ENCODE measurements around the gene PSMB9. TPM values are rescaled to one million over a fixed set of nuclear protein-coding genes. Genes with fewer than 3 reads are reported as not detected.

The PSMB9 gene
- total and polyA plus RNA-seq, 9 of the 15 experiments (the other 6 are each of a cell fraction or from before 2014, with no cell fraction given) = 1.1 to 3.7 (median 2.4) TPM

DNA sequence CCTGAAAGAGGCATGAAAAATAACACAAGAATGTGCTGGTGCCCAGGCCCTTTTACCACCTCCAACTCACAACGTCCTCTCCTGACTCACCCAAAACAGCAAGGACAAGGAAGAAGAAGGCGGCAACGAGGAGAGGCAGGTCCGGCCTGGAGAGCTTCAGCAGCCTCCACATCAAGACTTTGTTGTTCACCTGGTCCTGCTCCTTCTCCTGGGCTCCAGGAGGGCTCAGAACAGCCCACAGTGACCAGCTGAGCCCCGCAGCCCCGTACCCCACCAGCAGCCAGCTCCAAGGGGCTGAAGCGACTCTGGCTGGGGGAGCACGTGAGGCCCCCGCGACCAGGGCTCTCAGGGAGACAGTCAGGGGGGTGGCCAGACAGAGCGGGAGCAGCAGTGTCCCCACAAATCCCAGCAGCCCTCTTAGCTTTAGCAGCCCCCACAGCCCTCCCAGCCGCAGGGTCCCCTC, 16.3 kb upstream of the PSMB9 start (continued):
- TF ChIP-seq, protein P1, sequence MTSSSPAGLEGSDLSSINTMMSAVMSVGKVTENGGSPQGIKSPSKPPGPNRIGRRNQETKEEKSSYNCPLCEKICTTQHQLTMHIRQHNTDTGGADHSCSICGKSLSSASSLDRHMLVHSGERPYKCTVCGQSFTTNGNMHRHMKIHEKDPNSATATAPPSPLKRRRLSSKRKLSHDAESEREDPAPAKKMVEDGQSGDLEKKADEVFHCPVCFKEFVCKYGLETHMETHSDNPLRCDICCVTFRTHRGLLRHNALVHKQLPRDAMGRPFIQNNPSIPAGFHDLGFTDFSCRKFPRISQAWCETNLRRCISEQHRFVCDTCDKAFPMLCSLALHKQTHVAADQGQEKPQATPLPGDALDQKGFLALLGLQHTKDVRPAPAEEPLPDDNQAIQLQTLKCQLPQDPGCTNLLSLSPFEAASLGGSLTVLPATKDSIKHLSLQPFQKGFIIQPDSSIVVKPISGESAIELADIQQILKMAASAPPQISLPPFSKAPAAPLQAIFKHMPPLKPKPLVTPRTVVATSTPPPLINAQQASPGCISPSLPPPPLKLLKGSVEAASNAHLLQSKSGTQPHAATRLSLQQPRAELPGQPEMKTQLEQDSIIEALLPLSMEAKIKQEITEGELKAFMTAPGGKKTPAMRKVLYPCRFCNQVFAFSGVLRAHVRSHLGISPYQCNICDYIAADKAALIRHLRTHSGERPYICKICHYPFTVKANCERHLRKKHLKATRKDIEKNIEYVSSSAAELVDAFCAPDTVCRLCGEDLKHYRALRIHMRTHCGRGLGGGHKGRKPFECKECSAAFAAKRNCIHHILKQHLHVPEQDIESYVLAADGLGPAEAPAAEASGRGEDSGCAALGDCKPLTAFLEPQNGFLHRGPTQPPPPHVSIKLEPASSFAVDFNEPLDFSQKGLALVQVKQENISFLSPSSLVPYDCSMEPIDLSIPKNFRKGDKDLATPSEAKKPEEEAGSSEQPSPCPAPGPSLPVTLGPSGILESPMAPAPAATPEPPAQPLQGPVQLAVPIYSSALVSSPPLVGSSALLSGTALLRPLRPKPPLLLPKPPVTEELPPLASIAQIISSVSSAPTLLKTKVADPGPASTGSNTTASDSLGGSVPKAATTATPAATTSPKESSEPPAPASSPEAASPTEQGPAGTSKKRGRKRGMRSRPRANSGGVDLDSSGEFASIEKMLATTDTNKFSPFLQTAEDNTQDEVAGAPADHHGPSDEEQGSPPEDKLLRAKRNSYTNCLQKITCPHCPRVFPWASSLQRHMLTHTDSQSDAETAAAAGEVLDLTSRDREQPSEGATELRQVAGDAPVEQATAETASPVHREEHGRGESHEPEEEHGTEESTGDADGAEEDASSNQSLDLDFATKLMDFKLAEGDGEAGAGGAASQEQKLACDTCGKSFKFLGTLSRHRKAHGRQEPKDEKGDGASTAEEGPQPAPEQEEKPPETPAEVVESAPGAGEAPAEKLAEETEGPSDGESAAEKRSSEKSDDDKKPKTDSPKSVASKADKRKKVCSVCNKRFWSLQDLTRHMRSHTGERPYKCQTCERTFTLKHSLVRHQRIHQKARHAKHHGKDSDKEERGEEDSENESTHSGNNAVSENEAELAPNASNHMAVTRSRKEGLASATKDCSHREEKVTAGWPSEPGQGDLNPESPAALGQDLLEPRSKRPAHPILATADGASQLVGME (CRISPR knock-in tag; IDR thresholded peaks at IDR 0.05) = 0 out of 2 replicates have a peak, but pooled peaks have one; percentile 16
- 0 out of 2 replicates have a peak, but pooled peaks have one; percentile 44 for TF ChIP-seq NR4A1 (CRISPR knock-in tag; IDR thresholded peaks at IDR 0.05)
- no peak for TF ChIP-seq NR4A1 (tag; IDR thresholded peaks at IDR 0.05)
- no peak for TF ChIP-seq XRCC5 (IDR thresholded peaks at IDR 0.05; ENCODE audit: low read depth, low read length)
- TF ChIP-seq, protein P2, sequence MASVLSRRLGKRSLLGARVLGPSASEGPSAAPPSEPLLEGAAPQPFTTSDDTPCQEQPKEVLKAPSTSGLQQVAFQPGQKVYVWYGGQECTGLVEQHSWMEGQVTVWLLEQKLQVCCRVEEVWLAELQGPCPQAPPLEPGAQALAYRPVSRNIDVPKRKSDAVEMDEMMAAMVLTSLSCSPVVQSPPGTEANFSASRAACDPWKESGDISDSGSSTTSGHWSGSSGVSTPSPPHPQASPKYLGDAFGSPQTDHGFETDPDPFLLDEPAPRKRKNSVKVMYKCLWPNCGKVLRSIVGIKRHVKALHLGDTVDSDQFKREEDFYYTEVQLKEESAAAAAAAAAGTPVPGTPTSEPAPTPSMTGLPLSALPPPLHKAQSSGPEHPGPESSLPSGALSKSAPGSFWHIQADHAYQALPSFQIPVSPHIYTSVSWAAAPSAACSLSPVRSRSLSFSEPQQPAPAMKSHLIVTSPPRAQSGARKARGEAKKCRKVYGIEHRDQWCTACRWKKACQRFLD (CRISPR knock-in tag; IDR thresholded peaks at IDR 0.05) = no peak
- TF ChIP-seq, protein P3, sequence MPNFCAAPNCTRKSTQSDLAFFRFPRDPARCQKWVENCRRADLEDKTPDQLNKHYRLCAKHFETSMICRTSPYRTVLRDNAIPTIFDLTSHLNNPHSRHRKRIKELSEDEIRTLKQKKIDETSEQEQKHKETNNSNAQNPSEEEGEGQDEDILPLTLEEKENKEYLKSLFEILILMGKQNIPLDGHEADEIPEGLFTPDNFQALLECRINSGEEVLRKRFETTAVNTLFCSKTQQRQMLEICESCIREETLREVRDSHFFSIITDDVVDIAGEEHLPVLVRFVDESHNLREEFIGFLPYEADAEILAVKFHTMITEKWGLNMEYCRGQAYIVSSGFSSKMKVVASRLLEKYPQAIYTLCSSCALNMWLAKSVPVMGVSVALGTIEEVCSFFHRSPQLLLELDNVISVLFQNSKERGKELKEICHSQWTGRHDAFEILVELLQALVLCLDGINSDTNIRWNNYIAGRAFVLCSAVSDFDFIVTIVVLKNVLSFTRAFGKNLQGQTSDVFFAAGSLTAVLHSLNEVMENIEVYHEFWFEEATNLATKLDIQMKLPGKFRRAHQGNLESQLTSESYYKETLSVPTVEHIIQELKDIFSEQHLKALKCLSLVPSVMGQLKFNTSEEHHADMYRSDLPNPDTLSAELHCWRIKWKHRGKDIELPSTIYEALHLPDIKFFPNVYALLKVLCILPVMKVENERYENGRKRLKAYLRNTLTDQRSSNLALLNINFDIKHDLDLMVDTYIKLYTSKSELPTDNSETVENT (CRISPR knock-in tag; IDR thresholded peaks at IDR 0.05) = 0 out of 2 replicates have a peak, but pooled peaks have one; percentile 33
- TF ChIP-seq RBM39 (optimal IDR thresholded peaks at IDR 0.05; ENCODE audit: low read depth, low read length) = peak; percentile 70
- TF ChIP-seq ZNF282 (CRISPR knock-in tag; IDR thresholded peaks at IDR 0.05) = no peak
- no peak for TF ChIP-seq MEF2D (tag; conservative IDR thresholded peaks at IDR 0.05; ENCODE audit: low read depth)
- TF ChIP-seq HMGN3 (IDR thresholded peaks at IDR 0.05; ENCODE audit: borderline replicate concordance, extremely low read depth, insufficient read length, low read depth, low read length) = peak; percentile 23
- TF ChIP-seq, protein P4, sequence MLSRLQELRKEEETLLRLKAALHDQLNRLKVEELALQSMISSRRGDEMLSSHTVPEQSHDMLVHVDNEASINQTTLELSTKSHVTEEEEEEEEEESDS (CRISPR knock-in tag; IDR thresholded peaks at IDR 0.05) = no peak
- 0 out of 2 replicates have a peak, but pooled peaks have one; percentile 31 for TF ChIP-seq ZBTB1 (CRISPR knock-in tag; IDR thresholded peaks at IDR 0.05; ENCODE audit: borderline replicate concordance, low read depth)
- TF ChIP-seq, protein P5, sequence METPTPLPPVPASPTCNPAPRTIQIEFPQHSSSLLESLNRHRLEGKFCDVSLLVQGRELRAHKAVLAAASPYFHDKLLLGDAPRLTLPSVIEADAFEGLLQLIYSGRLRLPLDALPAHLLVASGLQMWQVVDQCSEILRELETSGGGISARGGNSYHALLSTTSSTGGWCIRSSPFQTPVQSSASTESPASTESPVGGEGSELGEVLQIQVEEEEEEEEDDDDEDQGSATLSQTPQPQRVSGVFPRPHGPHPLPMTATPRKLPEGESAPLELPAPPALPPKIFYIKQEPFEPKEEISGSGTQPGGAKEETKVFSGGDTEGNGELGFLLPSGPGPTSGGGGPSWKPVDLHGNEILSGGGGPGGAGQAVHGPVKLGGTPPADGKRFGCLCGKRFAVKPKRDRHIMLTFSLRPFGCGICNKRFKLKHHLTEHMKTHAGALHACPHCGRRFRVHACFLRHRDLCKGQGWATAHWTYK (CRISPR knock-in tag; IDR thresholded peaks at IDR 0.05) = 0 out of 2 replicates have a peak, but pooled peaks have one; percentile 32

Measured in K562 (cell line).